Measurements from ENCODE around the gene CHRNG.

The CHRNG gene

GRCh38 chr2:232503809-232504323, 35.6 kb upstream of the CHRNG start:
- H3K4me1 ChIP-seq (ENCODE audit: control insufficient read depth, low read depth, low read length) = peaks cover 2% of the 10 kb centered on the region

DNA sequence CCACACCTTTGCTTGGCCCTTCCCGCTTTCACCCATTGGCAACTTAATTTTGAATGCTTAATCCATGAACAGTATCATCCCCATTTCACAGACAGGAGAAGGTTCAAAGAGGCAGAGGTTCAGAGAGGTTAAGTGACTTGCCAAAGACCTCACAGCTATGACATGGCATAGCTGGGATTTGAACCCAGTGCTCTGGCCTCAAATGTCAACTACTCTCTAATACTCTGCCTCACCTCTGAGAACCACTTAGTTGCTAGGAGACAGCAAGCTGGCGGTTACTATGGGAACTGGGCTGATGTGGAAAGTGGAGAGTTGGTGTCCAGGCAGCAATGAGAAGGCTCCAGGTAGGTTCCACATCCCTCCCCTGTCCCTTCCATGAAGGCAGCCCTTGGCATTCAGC, 35.1 kb upstream of the CHRNG start:
- no peak overlapping the region for H3K4ac ChIP-seq (ENCODE audit: low read depth, low read length)
- no peak overlapping the region for H2BK15ac ChIP-seq (replicated peaks; ENCODE audit: low read depth)
- WGBS (ENCODE audit: extremely low coverage, insufficient coverage, low lambda C conversion rate) = no CpG with 5 or more reads among the region's 2 CpGs
- H3K79me2 ChIP-seq (ENCODE audit: control insufficient read depth, insufficient read depth, low read length) = no peaks in the 10 kb centered on the region
- no peaks in the 10 kb centered on the region for H3K36me3 ChIP-seq (ENCODE audit: control insufficient read depth, insufficient read depth, low read length)
- no peak overlapping the region for H3K4me3 ChIP-seq (ENCODE audit: low read length)
- peaks cover 10% of the 10 kb centered on the region for H3K27me3 ChIP-seq (ENCODE audit: insufficient read depth, low read length, poor library complexity)
- no peak overlapping the region for H2AK5ac ChIP-seq (ENCODE audit: low read length)
- H3K9ac ChIP-seq (ENCODE audit: low read length) = no peak overlapping the region
- H4K5ac ChIP-seq (ENCODE audit: low read length) = no peak overlapping the region
- H3K56ac ChIP-seq (ENCODE audit: low read length) = no peak overlapping the region
- peaks cover 2% of the 10 kb centered on the region for H3K4me1 ChIP-seq (ENCODE audit: control insufficient read depth, low read depth, low read length)
- no peak overlapping the region for H3K4me2 ChIP-seq (ENCODE audit: low read length)
- no peak overlapping the region for H3K27ac ChIP-seq (ENCODE audit: low read depth, low read length)
- DNase-seq = peak; percentile 76
- H3K23ac ChIP-seq (ENCODE audit: low read length) = no peak overlapping the region
- H2BK120ac ChIP-seq (ENCODE audit: low read depth, low read length) = no peak overlapping the region
- H3K18ac ChIP-seq (ENCODE audit: low read length) = no peak overlapping the region
- H3K79me1 ChIP-seq (ENCODE audit: low read length) = no peaks in the 10 kb centered on the region
- H4K8ac ChIP-seq (ENCODE audit: low read depth, low read length) = no peak overlapping the region
- H2BK5ac ChIP-seq (ENCODE audit: low read length) = no peak overlapping the region

More at GRCh38 chr2:232503809-232504323, 35.6 kb upstream of the CHRNG start:
- Histone ChIP-seq H3K36me3 (ENCODE audit: control insufficient read depth, insufficient read depth, low read length) (no peaks in the 10 kb centered on the region), H4K5ac (ENCODE audit: low read length) (no peak overlapping the region), H2AK5ac (ENCODE audit: low read length) (no peak overlapping the region), H2BK120ac (ENCODE audit: low read depth, low read length) (no peak overlapping the region), H3K4me2 (ENCODE audit: low read length) (peak overlapping the region; percentile 77), H3K79me2 (ENCODE audit: control insufficient read depth, insufficient read depth, low read length) (no peaks in the 10 kb centered on the region), H3K4me3 (ENCODE audit: low read length) (no peak overlapping the region), H3K18ac (ENCODE audit: low read length) (no peak overlapping the region), H3K27ac (ENCODE audit: low read depth, low read length) (no peak overlapping the region), H4K8ac (ENCODE audit: low read depth, low read length) (no peak overlapping the region), H3K79me1 (ENCODE audit: low read length) (no peaks in the 10 kb centered on the region), H3K4ac (ENCODE audit: low read depth, low read length) (no peak overlapping the region), H3K9ac (ENCODE audit: low read length) (no peak overlapping the region), H2BK15ac (replicated peaks; ENCODE audit: low read depth) (no peak overlapping the region), H3K56ac (ENCODE audit: low read length) (peak overlapping the region; percentile 17), H3K27me3 (ENCODE audit: insufficient read depth, low read length, poor library complexity) (peaks cover 10% of the 10 kb centered on the region), H3K23ac (ENCODE audit: low read length) (no peak overlapping the region), H2BK5ac (ENCODE audit: low read length) (no peak overlapping the region)
- DNase-seq = no peak
- WGBS (ENCODE audit: extremely low coverage, insufficient coverage, low lambda C conversion rate) = no CpG with 5 or more reads among the region's 16 CpGs

GRCh38 chr2:232505856-232506255, 33.6 kb upstream of the CHRNG start:
- no peak overlapping the region for H3K9ac ChIP-seq (ENCODE audit: low read length)
- DNase-seq = peak; percentile 14
- no CpG with 5 or more reads among the region's 10 CpGs for WGBS (ENCODE audit: extremely low coverage, insufficient coverage, low lambda C conversion rate)
- no peaks in the 10 kb centered on the region for H3K79me1 ChIP-seq (ENCODE audit: low read length)
- no peak overlapping the region for H2AK5ac ChIP-seq (ENCODE audit: low read length)
- no peak overlapping the region for H3K4me2 ChIP-seq (ENCODE audit: low read length)
- no peak overlapping the region for H3K27ac ChIP-seq (ENCODE audit: low read depth, low read length)
- H3K27me3 ChIP-seq (ENCODE audit: insufficient read depth, low read length, poor library complexity) = peaks cover 10% of the 10 kb centered on the region
- no peak overlapping the region for H4K8ac ChIP-seq (ENCODE audit: low read depth, low read length)
- H3K4ac ChIP-seq (ENCODE audit: low read depth, low read length) = no peak overlapping the region
- no peaks in the 10 kb centered on the region for H3K79me2 ChIP-seq (ENCODE audit: control insufficient read depth, insufficient read depth, low read length)
- H3K36me3 ChIP-seq (ENCODE audit: control insufficient read depth, insufficient read depth, low read length) = no peaks in the 10 kb centered on the region
- H3K23ac ChIP-seq (ENCODE audit: low read length) = no peak overlapping the region
- no peak overlapping the region for H2BK120ac ChIP-seq (ENCODE audit: low read depth, low read length)
- H2BK5ac ChIP-seq (ENCODE audit: low read length) = no peak overlapping the region
- no peak overlapping the region for H3K18ac ChIP-seq (ENCODE audit: low read length)
- H3K4me3 ChIP-seq (ENCODE audit: low read length) = no peak overlapping the region
- no peak overlapping the region for H4K5ac ChIP-seq (ENCODE audit: low read length)
- peaks cover 2% of the 10 kb centered on the region for H3K4me1 ChIP-seq (ENCODE audit: control insufficient read depth, low read depth, low read length)
- H2BK15ac ChIP-seq (replicated peaks; ENCODE audit: low read depth) = no peak overlapping the region
- H3K56ac ChIP-seq (ENCODE audit: low read length) = no peak overlapping the region

GRCh38 chr2:232506709-232507108, 32.8 kb upstream of the CHRNG start:
- H4K8ac ChIP-seq (ENCODE audit: low read depth, low read length) = no peak overlapping the region
- H3K4me1 ChIP-seq (ENCODE audit: control insufficient read depth, low read depth, low read length) = peaks cover 2% of the 10 kb centered on the region
- no peak overlapping the region for H3K4me2 ChIP-seq (ENCODE audit: low read length)
- H3K4me3 ChIP-seq (ENCODE audit: low read length) = no peak overlapping the region
- no peak for DNase-seq
- no peak overlapping the region for H3K18ac ChIP-seq (ENCODE audit: low read length)
- no peak overlapping the region for H3K27ac ChIP-seq (ENCODE audit: low read depth, low read length)
- H3K23ac ChIP-seq (ENCODE audit: low read length) = no peak overlapping the region
- no peak overlapping the region for H4K5ac ChIP-seq (ENCODE audit: low read length)
- H3K79me1 ChIP-seq (ENCODE audit: low read length) = no peaks in the 10 kb centered on the region
- H3K9ac ChIP-seq (ENCODE audit: low read length) = no peak overlapping the region
- no peak overlapping the region for H3K56ac ChIP-seq (ENCODE audit: low read length)
- H2AK5ac ChIP-seq (ENCODE audit: low read length) = no peak overlapping the region
- H3K27me3 ChIP-seq (ENCODE audit: insufficient read depth, low read length, poor library complexity) = peaks cover 10% of the 10 kb centered on the region
- H3K4ac ChIP-seq (ENCODE audit: low read depth, low read length) = no peak overlapping the region
- no CpG with 5 or more reads among the region's 4 CpGs for WGBS (ENCODE audit: extremely low coverage, insufficient coverage, low lambda C conversion rate)
- no peak overlapping the region for H2BK5ac ChIP-seq (ENCODE audit: low read length)
- no peaks in the 10 kb centered on the region for H3K79me2 ChIP-seq (ENCODE audit: control insufficient read depth, insufficient read depth, low read length)
- H3K36me3 ChIP-seq (ENCODE audit: control insufficient read depth, insufficient read depth, low read length) = no peaks in the 10 kb centered on the region
- H2BK15ac ChIP-seq (replicated peaks; ENCODE audit: low read depth) = no peak overlapping the region
- no peak overlapping the region for H2BK120ac ChIP-seq (ENCODE audit: low read depth, low read length)

DNA sequence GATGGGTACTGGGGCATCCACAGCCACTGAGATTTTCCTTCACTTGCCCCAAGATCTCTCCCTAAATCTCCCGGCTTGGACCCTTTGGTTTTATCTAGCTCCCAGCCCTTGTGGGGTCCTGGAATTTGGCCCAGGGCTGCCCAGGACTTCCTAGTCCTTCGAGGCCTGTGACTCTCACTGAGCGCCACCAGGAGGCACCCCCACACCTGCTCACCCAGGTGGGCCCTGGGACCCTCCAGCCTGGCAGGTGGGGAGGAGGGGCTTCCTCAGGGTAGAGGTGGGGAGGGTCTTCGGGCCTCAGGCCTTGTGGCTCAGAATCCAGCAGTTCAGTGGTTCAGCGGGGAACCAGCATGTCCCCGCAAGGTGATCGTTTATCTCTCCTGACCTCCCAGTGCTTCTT, 31.2 kb upstream of the CHRNG start:
- H4K5ac ChIP-seq (ENCODE audit: low read length) = no peak overlapping the region
- H3K79me1 ChIP-seq (ENCODE audit: low read length) = no peaks in the 10 kb centered on the region
- H3K79me2 ChIP-seq (ENCODE audit: control insufficient read depth, insufficient read depth, low read length) = no peaks in the 10 kb centered on the region
- WGBS (ENCODE audit: extremely low coverage, insufficient coverage, low lambda C conversion rate) = no CpG with 5 or more reads among the region's 7 CpGs
- H3K27me3 ChIP-seq (ENCODE audit: insufficient read depth, low read length, poor library complexity) = peaks cover 10% of the 10 kb centered on the region
- no peak overlapping the region for H3K18ac ChIP-seq (ENCODE audit: low read length)
- H3K4me3 ChIP-seq (ENCODE audit: low read length) = no peak overlapping the region
- no peak overlapping the region for H2BK5ac ChIP-seq (ENCODE audit: low read length)
- DNase-seq = no peak
- H2BK15ac ChIP-seq (replicated peaks; ENCODE audit: low read depth) = no peak overlapping the region
- H4K8ac ChIP-seq (ENCODE audit: low read depth, low read length) = no peak overlapping the region
- no peak overlapping the region for H3K56ac ChIP-seq (ENCODE audit: low read length)
- no peak overlapping the region for H3K4ac ChIP-seq (ENCODE audit: low read depth, low read length)
- no peaks in the 10 kb centered on the region for H3K36me3 ChIP-seq (ENCODE audit: control insufficient read depth, insufficient read depth, low read length)
- H2BK120ac ChIP-seq (ENCODE audit: low read depth, low read length) = no peak overlapping the region
- H2AK5ac ChIP-seq (ENCODE audit: low read length) = no peak overlapping the region
- no peak overlapping the region for H3K9ac ChIP-seq (ENCODE audit: low read length)
- H3K23ac ChIP-seq (ENCODE audit: low read length) = no peak overlapping the region
- no peak overlapping the region for H3K27ac ChIP-seq (ENCODE audit: low read depth, low read length)
- no peaks in the 10 kb centered on the region for H3K4me1 ChIP-seq (ENCODE audit: control insufficient read depth, low read depth, low read length)
- no peak overlapping the region for H3K4me2 ChIP-seq (ENCODE audit: low read length)

- no peak overlapping the region for H2AK5ac ChIP-seq (ENCODE audit: low read length)
- H3K9ac ChIP-seq (ENCODE audit: low read length) = no peak overlapping the region
- H4K5ac ChIP-seq (ENCODE audit: low read length) = no peak overlapping the region
- no peak overlapping the region for H3K27ac ChIP-seq (ENCODE audit: low read depth, low read length)
- H3K18ac ChIP-seq (ENCODE audit: low read length) = no peak overlapping the region
- H3K4me2 ChIP-seq (ENCODE audit: low read length) = no peak overlapping the region
- no peak overlapping the region for H3K4me3 ChIP-seq (ENCODE audit: low read length)
- no peak overlapping the region for H3K4ac ChIP-seq (ENCODE audit: low read depth, low read length)
- no peak for DNase-seq
- no peaks in the 10 kb centered on the region for H3K4me1 ChIP-seq (ENCODE audit: control insufficient read depth, low read depth, low read length)
- no CpG with 5 or more reads among the region's 11 CpGs for WGBS (ENCODE audit: extremely low coverage, insufficient coverage, low lambda C conversion rate)
- no peaks in the 10 kb centered on the region for H3K36me3 ChIP-seq (ENCODE audit: control insufficient read depth, insufficient read depth, low read length)
- no peaks in the 10 kb centered on the region for H3K27me3 ChIP-seq (ENCODE audit: insufficient read depth, low read length, poor library complexity)
- no peaks in the 10 kb centered on the region for H3K79me2 ChIP-seq (ENCODE audit: control insufficient read depth, insufficient read depth, low read length)
- no peak overlapping the region for H3K56ac ChIP-seq (ENCODE audit: low read length)
- H2BK15ac ChIP-seq (replicated peaks; ENCODE audit: low read depth) = no peak overlapping the region
- no peak overlapping the region for H3K23ac ChIP-seq (ENCODE audit: low read length)
- H3K79me1 ChIP-seq (ENCODE audit: low read length) = no peaks in the 10 kb centered on the region
- no peak overlapping the region for H2BK120ac ChIP-seq (ENCODE audit: low read depth, low read length)
- H2BK5ac ChIP-seq (ENCODE audit: low read length) = no peak overlapping the region
- no peak overlapping the region for H4K8ac ChIP-seq (ENCODE audit: low read depth, low read length)
Observed at GRCh38 chr2:232511336-232511890, 28.1 kb upstream of the CHRNG start.
